Coronary artery (tissue), 2 donors: Measurements from ENCODE around the gene SIK3.

Experiments used
- DNase-seq: peaks from one replicate; pipeline ENCODE4 v3.0.0-alpha.2; 2017; ENCODE audit warnings: low spot score
- H3K27ac ChIP-seq, 2 donors: fragments of 200-600 bp; sonication (generic); one replicate each; pipeline ENCODE4 v1.5.1; 2016 to 2019
- H3K4me3 ChIP-seq: fragments of 200-600 bp; sonication (generic); 2 replicates; pipeline ENCODE4 v1.5.1; 2016; ENCODE audit warnings: mild to moderate bottlenecking, moderate library complexity
- CTCF ChIP-seq: fragments of 200-600 bp; sonication (generic); IDR thresholded peaks from one replicate; pipeline ENCODE4 v1.5.1; 2019; ENCODE audit warnings: antibody characterized with exemption

SIK3 gene

GRCh38 chr11:116969694-116970093 is 128.5 kb downstream of the SIK3 start:
- DNase-seq, result no peak
- no peak for TF ChIP-seq CTCF
- Histone ChIP-seq H3K4me3 (no peak overlapping the region), H3K27ac (no peak overlapping the region)

- no peak for TF ChIP-seq CTCF
- DNase-seq, result no peak
These were observed 134.0 kb downstream of the SIK3 start for GRCh38 chr11:116964269-116964668.

GRCh38 chr11:116963813-116964212 is 134.4 kb downstream of the SIK3 start:
- no peak for DNase-seq
- Histone ChIP-seq H3K27ac (no peak overlapping the region), H3K4me3 (no peak overlapping the region)
- no peak for TF ChIP-seq CTCF

More at GRCh38 chr11:116964269-116964668, 134.0 kb downstream of the SIK3 start:
- H3K27ac ChIP-seq, result no peak overlapping the region
- H3K4me3 ChIP-seq, result no peak overlapping the region

GRCh38 chr11:116962108-116962507 is 136.1 kb downstream of the SIK3 start:
- no peak for TF ChIP-seq CTCF
- H3K27ac ChIP-seq, result no peak overlapping the region
- H3K4me3 ChIP-seq, result no peak overlapping the region
- DNase-seq, result no peak

- TF ChIP-seq CTCF, result no peak
- Histone ChIP-seq H3K27ac (peak overlapping the region in 1 of 2 donors; percentile 55), H3K4me3 (no peak overlapping the region)
- DNase-seq, result no peak
These were observed 137.3 kb downstream of the SIK3 start for GRCh38 chr11:116960930-116961329.

- TF ChIP-seq CTCF, result no peak
- DNase-seq, result no peak
- H3K27ac ChIP-seq, result no peak overlapping the region
These were observed 140.0 kb downstream of the SIK3 start for GRCh38 chr11:116958246-116958645.

GRCh38 chr11:116955949-116956348 is 142.3 kb downstream of the SIK3 start:
- DNase-seq, result no peak
- Histone ChIP-seq H3K27ac (no peak overlapping the region), H3K4me3 (no peak overlapping the region)
- TF ChIP-seq CTCF, result no peak

More at GRCh38 chr11:116958246-116958645, 140.0 kb downstream of the SIK3 start:
- no peak overlapping the region for H3K4me3 ChIP-seq
